GM19238 (cell line): ENCODE data around the gene MFAP3L.

ENCODE experiments used
- DNase-seq: peaks from one replicate; pipeline ENCODE4 v3.0.0; 2011; ENCODE audit warnings: low spot score; ENCODE audit not compliant: insufficient read length

Gene MFAP3L

GRCh38 chr4:169941141-169941540 lies 85.1 kb downstream of the MFAP3L start:
- no peak for DNase-seq

GRCh38 chr4:169940460-169940859 lies 85.7 kb downstream of the MFAP3L start:
- DNase-seq, result no peak
